ENCODE results near the gene HACD3. TPM values are rescaled to one million over a fixed set of nuclear protein-coding genes. Genes with fewer than 3 reads are reported as not detected.

Gene HACD3
- total and polyA plus RNA-seq, 8 donors = 7.0 to 128 (median 18.9) TPM

GRCh38 chr15:65579762-65580161 lies 49.5 kb downstream of the HACD3 start:
- Histone ChIP-seq H3K36me3 (peaks cover 32 to 99% (median 97%) of the 10 kb centered on the region in 4 donors), H3K4me1 (peaks cover 0 to 5% (median 0%) of the 10 kb centered on the region in 4 donors), H3K27me3 (no peaks in the 10 kb centered on the region), H3K9me3 (no peaks in the 10 kb centered on the region), H3K27ac (no peak overlapping the region), H3K4me3 (no peak overlapping the region)
- DNase-seq = no peak
- 80 to 91% (median 88%) methylated on average over 3 of the region's 3 CpGs for WGBS, 5 donors
- intact Hi-C loops (cut with DNase I; ENCODE audit: low total_unique reads) = no loop called here
- TF ChIP-seq EP300 (IDR thresholded peaks at IDR 0.05) (no peak), POLR2A (IDR thresholded peaks at IDR 0.05) (no peak), POLR2AphosphoS5 (IDR thresholded peaks at IDR 0.05) (no peak), CTCF (IDR thresholded peaks at IDR 0.05) (no peak)

- H3K27ac ChIP-seq = no peak overlapping the region
- intact Hi-C loops (cut with DNase I; ENCODE audit: low total_unique reads) = no loop called here
- H3K4me3 ChIP-seq = no peak overlapping the region
- no peak for TF ChIP-seq POLR2AphosphoS5 (IDR thresholded peaks at IDR 0.05)
- no peak for TF ChIP-seq POLR2A (IDR thresholded peaks at IDR 0.05)
- TF ChIP-seq EP300 (IDR thresholded peaks at IDR 0.05) = no peak
- TF ChIP-seq CTCF (IDR thresholded peaks at IDR 0.05) = no peak
- no peaks in the 10 kb centered on the region for H3K9me3 ChIP-seq
- peaks cover 32 to 99% (median 99%) of the 10 kb centered on the region in 4 donors for H3K36me3 ChIP-seq
- DNase-seq = no peak
- peaks cover 0 to 5% (median 0%) of the 10 kb centered on the region in 4 donors for H3K4me1 ChIP-seq
- H3K27me3 ChIP-seq = no peaks in the 10 kb centered on the region
These were observed 50.0 kb downstream of the HACD3 start for GRCh38 chr15:65580287-65580686.

- H3K27me3 ChIP-seq = no peaks in the 10 kb centered on the region
- TF ChIP-seq POLR2A (IDR thresholded peaks at IDR 0.05) = no peak
- no peak for TF ChIP-seq EP300 (IDR thresholded peaks at IDR 0.05)
- no peak for TF ChIP-seq POLR2AphosphoS5 (IDR thresholded peaks at IDR 0.05)
- no peak for TF ChIP-seq CTCF (IDR thresholded peaks at IDR 0.05)
- WGBS, 5 donors = 30 to 53% (median 48%) methylated on average over 1 of the region's 1 CpG
- peak in 1 of 2 donors; percentile 74 for DNase-seq
- H3K4me3 ChIP-seq = no peak overlapping the region
- H3K4me1 ChIP-seq = no peaks in the 10 kb centered on the region
- H3K27ac ChIP-seq = peak overlapping the region in 1 of 5 donors; percentile 38
- H3K9me3 ChIP-seq = no peaks in the 10 kb centered on the region
- peaks cover 21 to 100% (median 99%) of the 10 kb centered on the region in 4 donors for H3K36me3 ChIP-seq
- intact Hi-C loops (cut with DNase I; ENCODE audit: low total_unique reads) = no loop called here
These were observed 53.4 kb downstream of the HACD3 start for GRCh38 chr15:65583701-65584100.

GRCh38 chr15:65584241-65584640 lies 54.0 kb downstream of the HACD3 start:
- intact Hi-C loops (cut with DNase I; ENCODE audit: low total_unique reads) = no loop called here
- H3K27me3 ChIP-seq = no peaks in the 10 kb centered on the region
- no peak overlapping the region for H3K4me3 ChIP-seq
- H3K9me3 ChIP-seq = no peaks in the 10 kb centered on the region
- DNase-seq = no peak
- H3K4me1 ChIP-seq = no peaks in the 10 kb centered on the region
- H3K27ac ChIP-seq = no peak overlapping the region
- TF ChIP-seq POLR2A (IDR thresholded peaks at IDR 0.05) (no peak), EP300 (IDR thresholded peaks at IDR 0.05) (no peak), POLR2AphosphoS5 (IDR thresholded peaks at IDR 0.05) (no peak), CTCF (IDR thresholded peaks at IDR 0.05) (no peak)
- peaks cover 16 to 100% (median 99%) of the 10 kb centered on the region in 4 donors for H3K36me3 ChIP-seq
